ENCODE data around the gene DDA1.
"Not testable (repeated sequence)": the region's sequence is repeated elsewhere in the genome, so short reads cannot be mapped to it uniquely, and the experiment has no call there.

DDA1 gene

GRCh38 chr19:17347877-17348276 lies 38.5 kb downstream of the DDA1 start:
- no peak for DNase-seq (ENCODE audit: low spot score)

DNA sequence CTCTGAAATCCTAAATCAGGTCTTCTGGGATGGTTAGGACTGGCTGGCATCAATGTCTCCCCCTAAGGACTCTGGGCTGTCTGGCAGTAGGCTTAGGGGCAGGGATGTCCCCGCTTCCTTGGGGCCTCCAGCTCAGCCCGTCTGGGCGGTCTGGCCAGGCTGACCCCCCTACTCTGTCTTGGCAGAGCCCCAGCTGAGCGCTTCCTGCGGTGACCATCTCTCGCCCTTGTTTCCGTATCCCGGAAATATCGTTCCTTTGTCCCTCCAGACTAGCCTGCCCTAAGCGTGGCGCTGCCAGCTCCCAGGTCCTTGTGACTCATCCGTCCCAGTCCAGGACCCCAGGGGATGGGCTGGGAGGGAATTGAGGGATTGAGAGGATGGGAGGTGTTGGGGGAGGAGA lies 39.3 kb downstream of the DDA1 start:
- DNase-seq (ENCODE audit: low spot score): no peak

DNA sequence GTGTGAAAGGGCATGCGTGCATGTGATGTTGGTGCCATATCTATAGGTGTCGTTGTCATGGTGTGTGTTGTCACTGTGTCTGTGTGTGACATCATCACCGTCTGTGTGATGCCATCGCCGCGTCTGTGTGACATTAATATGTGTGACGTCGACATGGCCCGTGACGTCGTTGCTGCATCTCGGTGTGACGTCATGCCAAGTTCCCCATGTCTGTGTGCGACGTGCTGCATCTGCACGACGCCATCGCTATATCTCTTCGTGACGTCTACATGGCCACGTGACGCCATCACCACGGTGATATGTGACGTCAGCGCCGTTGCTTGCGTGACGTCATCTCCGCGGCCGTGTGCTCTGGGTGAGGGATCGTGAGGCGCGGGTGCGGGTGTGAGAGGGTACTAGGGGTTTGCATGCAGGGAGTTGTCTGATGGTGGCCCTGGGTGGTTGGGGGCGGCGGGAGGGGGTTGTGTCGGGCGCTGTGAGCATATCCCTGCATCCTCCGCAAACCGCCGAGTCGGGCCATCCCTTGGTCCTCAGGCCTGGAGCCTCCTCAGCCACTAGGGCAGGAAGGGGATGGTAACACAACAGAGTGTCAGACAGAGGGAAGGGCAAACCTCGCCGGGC lies 42.6 kb downstream of the DDA1 start:
- DNase-seq (ENCODE audit: low spot score): no peak

GRCh38 chr19:17352608-17353280 lies 43.4 kb downstream of the DDA1 start:
- DNase-seq (ENCODE audit: low spot score): no peak

DNA sequence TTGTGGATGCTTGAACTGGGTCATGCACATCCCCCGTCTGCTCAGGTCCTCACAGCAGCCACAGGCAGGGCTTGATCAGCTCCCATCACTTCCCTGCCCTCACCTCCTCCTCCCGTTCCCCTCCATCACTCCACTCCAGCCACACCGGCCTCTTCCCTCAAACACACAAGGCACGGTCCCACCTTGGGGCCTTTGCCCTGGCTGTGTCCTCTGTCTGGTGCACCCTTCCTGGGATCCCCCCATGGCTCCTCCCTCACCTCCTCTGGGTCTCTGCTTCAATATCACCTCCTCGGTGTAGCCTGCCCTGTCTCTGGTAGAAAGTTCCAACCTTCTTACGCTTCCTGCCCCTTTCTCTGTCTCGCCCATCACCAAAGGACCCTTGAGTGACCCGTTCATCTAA lies 44.0 kb downstream of the DDA1 start:
- DNase-seq (ENCODE audit: low spot score): no peak

GRCh38 chr19:17357078-17357666 lies 47.8 kb downstream of the DDA1 start:
- no peak for DNase-seq (ENCODE audit: low spot score)

DNA sequence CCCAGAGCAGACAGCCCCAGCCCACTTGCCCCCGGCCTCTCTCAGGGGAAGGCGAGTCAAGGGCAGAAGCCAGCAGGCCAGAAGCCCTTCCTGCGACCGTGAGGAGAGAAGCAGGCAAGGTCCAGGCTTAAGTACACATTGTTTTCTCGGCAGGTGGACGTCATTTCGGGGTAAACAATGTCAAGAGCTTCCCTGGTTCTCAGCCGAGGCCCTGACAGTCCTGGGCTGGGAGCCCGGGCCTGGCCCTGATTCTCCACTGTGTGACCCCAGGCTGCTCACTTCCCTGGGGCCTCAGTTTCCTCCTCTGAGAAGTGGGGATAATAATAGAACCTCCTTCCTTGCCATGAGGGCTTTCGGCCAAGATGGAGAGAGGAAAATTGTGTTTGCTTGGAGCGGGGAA lies 48.4 kb downstream of the DDA1 start:
- DNase-seq (ENCODE audit: low spot score): no peak

DNA sequence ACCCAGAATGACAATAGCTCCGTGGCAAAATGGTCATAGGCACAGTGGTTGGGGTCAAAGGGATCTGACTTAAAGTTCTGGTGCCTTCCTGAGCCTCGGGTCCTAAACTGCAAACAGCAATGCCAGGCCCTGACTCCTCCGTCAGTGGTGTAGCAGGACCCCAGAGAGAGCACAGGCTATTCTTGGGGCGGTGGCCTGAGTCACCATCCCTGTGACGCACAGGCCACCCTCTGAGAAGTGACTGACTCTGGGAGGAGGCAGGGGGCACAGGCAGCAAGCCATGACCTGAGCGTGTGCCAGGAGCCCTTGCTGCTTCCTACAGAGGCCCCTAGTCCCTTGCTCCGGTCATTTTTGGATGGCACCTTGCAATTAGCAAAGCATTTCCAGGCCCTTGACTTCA lies 49.0 kb downstream of the DDA1 start:
- no peak for DNase-seq (ENCODE audit: low spot score)

DNA sequence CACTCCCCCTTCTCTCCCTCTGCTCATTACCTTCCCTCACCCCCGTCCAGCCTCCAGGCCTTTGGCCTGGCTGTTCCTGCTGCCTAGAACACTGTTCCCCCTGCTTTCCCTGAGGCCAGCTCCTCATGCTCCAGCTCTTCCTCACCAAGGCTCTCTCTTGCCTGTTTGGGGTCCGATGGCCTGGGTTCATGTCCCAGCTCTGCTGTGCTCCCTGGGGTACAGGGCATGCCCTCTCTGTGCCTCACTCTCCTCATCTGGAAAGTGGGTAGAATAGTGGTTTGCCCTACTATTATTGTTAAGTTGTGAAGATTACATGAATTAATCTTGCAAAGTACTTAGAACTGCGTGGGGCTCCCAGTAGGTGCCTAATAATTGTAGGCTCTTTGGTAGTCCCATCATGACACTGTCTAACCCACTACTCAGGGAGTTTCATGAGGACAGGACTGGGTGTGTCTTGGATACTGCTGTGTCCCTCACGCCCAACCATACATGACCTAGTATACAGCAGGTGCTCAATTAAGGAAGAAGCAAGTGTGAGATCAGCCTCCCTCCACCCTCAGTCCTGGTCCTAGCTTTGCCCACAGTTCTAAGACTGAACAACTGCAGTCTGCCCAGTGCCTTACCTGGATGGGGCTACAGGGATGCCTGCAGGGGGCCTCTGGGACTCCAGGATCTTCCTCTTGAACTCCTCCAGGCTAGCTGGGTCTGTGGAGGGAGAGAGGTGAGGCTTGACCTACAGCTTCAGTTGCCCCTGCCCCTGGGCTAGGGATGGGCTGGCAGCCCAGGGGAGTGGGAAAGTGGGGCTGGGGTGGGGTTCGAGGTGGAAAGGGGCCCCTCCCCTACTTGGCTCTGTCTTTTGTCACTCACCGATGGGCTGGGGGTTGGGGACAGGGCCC lies 50.8 kb downstream of the DDA1 start:
- no peak for DNase-seq (ENCODE audit: low spot score)

DNA sequence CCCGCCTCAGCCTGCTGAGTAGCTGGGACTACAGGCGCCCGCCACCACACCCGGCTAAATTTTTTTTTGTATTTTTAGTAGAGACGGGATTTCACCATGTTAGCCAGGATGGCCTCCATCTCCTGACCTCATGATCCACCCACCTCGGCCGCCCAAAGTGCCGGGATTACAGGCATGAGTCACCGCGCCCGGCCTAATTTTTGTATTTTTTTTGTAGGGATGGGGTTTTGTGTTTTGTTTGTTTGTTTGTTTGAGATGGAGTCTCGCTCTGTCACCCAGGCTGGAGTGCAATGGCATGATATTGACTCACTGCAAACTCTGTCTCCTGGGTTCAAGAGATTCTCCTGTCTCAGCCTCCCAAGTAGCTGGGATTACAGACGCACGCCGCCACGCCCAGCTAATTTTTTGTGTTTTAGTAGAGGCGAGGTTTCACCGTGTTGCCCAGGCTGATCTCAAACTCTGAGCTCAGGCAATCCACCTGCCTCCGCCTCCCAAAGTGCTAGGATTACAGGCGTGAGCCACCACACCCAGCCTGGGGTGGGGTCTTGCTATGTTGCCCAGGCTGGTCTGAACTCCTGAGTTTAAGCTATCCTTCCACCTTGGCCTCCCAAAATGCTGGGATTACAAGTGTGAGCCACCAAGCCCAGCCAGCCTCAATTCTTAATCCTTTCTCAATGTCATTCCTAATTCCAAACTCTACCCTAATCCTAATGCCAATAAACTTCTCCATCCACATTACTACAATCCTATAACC lies 54.7 kb downstream of the DDA1 start:
- DNase-seq (ENCODE audit: low spot score): not testable (repeated sequence)

DNA sequence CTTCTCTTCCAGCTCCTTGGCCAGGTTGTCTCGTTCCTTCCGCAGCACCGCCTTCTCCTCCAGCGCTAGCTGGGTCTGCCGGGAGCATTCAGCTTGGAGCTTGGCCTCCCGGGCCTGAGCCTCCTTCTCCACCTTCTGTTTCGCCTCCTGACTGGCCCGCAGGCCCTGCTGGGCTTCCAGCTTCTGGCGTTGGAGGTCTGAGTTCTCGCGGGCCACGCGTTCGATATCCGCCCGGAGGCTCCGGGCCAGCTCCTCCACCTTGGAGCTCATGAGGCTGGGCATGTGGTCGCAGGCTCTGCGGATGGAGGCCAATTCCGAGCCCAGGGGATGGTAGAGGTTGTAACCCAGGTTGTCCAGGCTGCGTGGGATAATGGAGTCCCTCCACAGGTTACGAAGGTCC lies 56.0 kb downstream of the DDA1 start:
- no peak for DNase-seq (ENCODE audit: low spot score)

DNA sequence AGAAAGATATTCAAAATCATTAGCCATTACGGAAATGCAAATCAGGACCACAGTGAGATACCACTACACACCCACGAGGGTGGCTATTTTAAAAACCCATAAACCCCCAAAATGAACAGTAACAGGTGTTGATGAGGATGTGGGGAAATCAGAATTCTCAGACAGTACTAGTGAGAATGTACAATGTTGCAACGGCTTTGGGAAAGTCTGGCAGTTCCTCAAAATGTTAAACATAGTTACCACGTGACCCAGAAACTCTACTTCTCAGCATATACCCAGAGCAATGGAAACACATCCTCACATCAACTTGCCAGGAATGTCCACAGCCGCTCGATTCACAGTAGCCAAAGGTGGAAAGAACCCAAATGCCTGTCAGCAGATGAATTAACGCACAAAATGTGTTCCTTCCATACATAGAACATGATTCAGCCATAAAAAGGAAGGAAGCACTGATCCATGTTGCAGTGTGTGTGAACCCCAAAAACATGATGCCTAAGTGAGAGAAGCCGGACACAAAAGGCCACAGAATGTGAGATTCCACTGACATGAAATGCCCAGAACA lies 60.7 kb downstream of the DDA1 start:
- DNase-seq (ENCODE audit: low spot score): peak; percentile 82
